SK-N-SH (cell line): Measurements from ENCODE around the gene ANGPTL8. TPM values are rescaled to one million over a fixed set of nuclear protein-coding genes. Genes with fewer than 3 reads are reported as not detected.

Experiments used
- CTCF ChIA-PET: fragments of 300-600, 350-600 bp; formaldehyde crosslinking; extraction: SDS; loops from one replicate; lab custom pipeline; 2021; lab: Yijun Ruan, JAX
- POLR2A ChIA-PET: fragments of 350-600 bp; sonication (Branson Sonifier 250); formaldehyde crosslinking; extraction: SDS; loops from one replicate; lab custom pipeline; 2020; ENCODE audit warnings: antibody characterized with exemption, inconsistent platforms; lab: Yijun Ruan, JAX
- DNase-seq: peaks from one replicate; pipeline ENCODE4 v3.0.0; 2012
- H2AFZ ChIP-seq: fragments of 200-600 bp; sonication (generic); 2 replicates; pipeline ENCODE4 v1.8.1; 2016; ENCODE audit warnings: antibody characterized with exemption, mild to moderate bottlenecking, low read depth
- H3F3A ChIP-seq: fragments of 200-600 bp; sonication (generic); replicated peaks from 2 replicates; pipeline ENCODE3; 2016; ENCODE audit warnings: antibody characterized with exemption, mild to moderate bottlenecking; ENCODE audit not compliant: insufficient read depth
- H3K27ac ChIP-seq, 2 experiments: fragments of 200-500 bp in 1 of 2; fragments of 200-600 bp in 1 of 2; sonication (Bioruptor generic) in 1 of 2; sonication (generic), shearing (Covaris generic) in 1 of 2; 2 replicates each; pipeline versions ENCODE4 v1.5.1 to v1.6.1; 2014 to 2016; ENCODE audit warnings: low read depth in 2 of 2, inconsistent platforms in 1 of 2, low read length in 1 of 2, mild to moderate bottlenecking in 1 of 2, mixed read lengths in 1 of 2
- H3K27me3 ChIP-seq: fragments of 200-600 bp; sonication (generic), shearing (Covaris generic); 2 replicates; pipeline ENCODE4 v1.6.1; 2016; ENCODE audit warnings: mixed run types; ENCODE audit not compliant: insufficient read depth
- H3K36me3 ChIP-seq, 2 experiments: fragments of 200-500 bp in 1 of 2; fragments of 200-600 bp in 1 of 2; sonication (Bioruptor generic) in 1 of 2; sonication (generic) in 1 of 2; replicated peaks in 1 of 2; 2 replicates each; pipeline versions ENCODE3 to v1.5.1; 2014 to 2016; ENCODE audit warnings: low read length in 1 of 2, mild to moderate bottlenecking in 1 of 2; ENCODE audit not compliant: insufficient read depth in 2 of 2, control insufficient read depth in 1 of 2
- H3K4me1 ChIP-seq, 2 experiments: fragments of 200-500 bp in 1 of 2; fragments of 200-600 bp in 1 of 2; sonication (Bioruptor generic) in 1 of 2; sonication (generic), shearing (Covaris generic) in 1 of 2; 2 replicates each; pipeline versions ENCODE4 v1.5.1 to v1.6.1; 2014 to 2016; ENCODE audit warnings: low read depth in 1 of 2, low read length in 1 of 2, mixed run types in 1 of 2; ENCODE audit not compliant: insufficient read depth in 2 of 2, control insufficient read depth in 1 of 2
- H3K4me2 ChIP-seq: fragments of 200-600 bp; sonication (generic), shearing (Covaris generic); 2 replicates; pipeline ENCODE4 v1.6.1; 2017; ENCODE audit warnings: mixed run types
- H3K4me3 ChIP-seq, 2 experiments: fragments of 200-500 bp in 1 of 2; fragments of 200-600 bp in 1 of 2; sonication (Bioruptor generic) in 1 of 2; sonication (generic), shearing (Covaris generic) in 1 of 2; 2 replicates each; pipeline versions ENCODE4 v1.5.1 to v1.8.1; 2014 to 2016; ENCODE audit warnings: low read depth in 2 of 2, inconsistent platforms in 1 of 2, low read length in 1 of 2, mild to moderate bottlenecking in 1 of 2, mixed read lengths in 1 of 2, moderate library complexity in 1 of 2
- H3K79me2 ChIP-seq: fragments of 200-600 bp; sonication (generic); 2 replicates; pipeline ENCODE4 v1.8.1; 2017; ENCODE audit warnings: mild to moderate bottlenecking; ENCODE audit not compliant: insufficient read depth
- H3K9ac ChIP-seq: fragments of 200-600 bp; sonication (generic); 2 replicates; pipeline ENCODE4 v1.6.1; 2017; ENCODE audit warnings: mixed run types
- H3K9me2 ChIP-seq: fragments of 200-600 bp; sonication (generic); 2 replicates; pipeline ENCODE4 v1.6.1; 2017; ENCODE audit warnings: mixed run types
- H3K9me3 ChIP-seq: fragments of 200-600 bp; sonication (generic); 2 replicates; pipeline ENCODE4 v1.6.1; 2017; ENCODE audit warnings: mixed run types, mild to moderate bottlenecking, moderate library complexity
- H4K20me1 ChIP-seq: fragments of 200-600 bp; sonication (generic); 2 replicates; pipeline ENCODE4 v1.6.1; 2017; ENCODE audit warnings: mild to moderate bottlenecking, mixed run types; ENCODE audit not compliant: insufficient read depth
- ELF1 ChIP-seq: IDR thresholded peaks from 2 replicates; pipeline ENCODE4 v1.4.0; 2012
- FOSL2 ChIP-seq: IDR thresholded peaks from 2 replicates; pipeline ENCODE4 v1.4.0; 2012; ENCODE audit warnings: low read depth, mild to moderate bottlenecking, moderate library complexity, borderline replicate concordance
- FOXJ3 ChIP-seq: sonication (generic); formaldehyde crosslinking; IDR thresholded peaks from 2 replicates; pipeline ENCODE4 v1.5.1; 2020; ENCODE audit warnings: mild to moderate bottlenecking, missing genetic modification reagents
- GABPA ChIP-seq: IDR thresholded peaks from 2 replicates; pipeline ENCODE4 v1.4.0; 2012; ENCODE audit warnings: low read depth, mild to moderate bottlenecking
- JUND ChIP-seq: IDR thresholded peaks from 2 replicates; pipeline ENCODE4 v1.4.0; 2012
- MXI1 ChIP-seq: IDR thresholded peaks from 2 replicates; pipeline ENCODE4 v1.6.1; 2012; ENCODE audit warnings: mild to moderate bottlenecking, low read depth, low read length, improper control_type of control experiment
- NFIC ChIP-seq: IDR thresholded peaks from 2 replicates; pipeline ENCODE4 v1.4.0; 2012; ENCODE audit warnings: borderline replicate concordance
- POLR2AphosphoS5 ChIP-seq: IDR thresholded peaks from 2 replicates; pipeline ENCODE4 v1.6.1; 2012; ENCODE audit warnings: low read depth, low read length
- RXRA ChIP-seq: IDR thresholded peaks from 2 replicates; pipeline ENCODE4 v1.4.0; 2012; ENCODE audit warnings: low read depth, mild to moderate bottlenecking, borderline replicate concordance
- SIN3A ChIP-seq: IDR thresholded peaks from 2 replicates; pipeline ENCODE4 v1.6.1; 2012; ENCODE audit warnings: low read depth, mild to moderate bottlenecking, low read length, moderate library complexity, borderline replicate concordance
- TEAD4 ChIP-seq: IDR thresholded peaks from 2 replicates; pipeline ENCODE4 v1.4.0; 2012; ENCODE audit warnings: mild to moderate bottlenecking, borderline replicate concordance; ENCODE audit not compliant: insufficient read depth
- YY1 ChIP-seq: IDR thresholded peaks from 2 replicates; pipeline ENCODE4 v1.4.0; 2012; ENCODE audit warnings: low read depth, mild to moderate bottlenecking
- WGBS: methylation state at CpG from one replicate; pipeline ENCODE4 v1.1.6; 2017; ENCODE audit warnings: low lambda C conversion rate; 5-methylcytosine and 5-hydroxymethylcytosine counted together
- polyA plus RNA-seq, 3 experiments: library from polyadenylated mRNA; depleted of rRNA; stranded (reverse); fragments of >200 nt; gene quantifications; 2 replicates each; pipeline ENCODE4 v1.2.3, GENCODE V29; 2012
- TF ChIP-seq, protein P1 (sequence below): IDR thresholded peaks from 2 replicates; pipeline ENCODE4 v1.6.1; 2012; ENCODE audit warnings: mild to moderate bottlenecking, low read depth, low read length, moderate library complexity
- TF ChIP-seq, protein P2 (sequence below): fragments of 150-350 bp; IDR thresholded peaks from 2 replicates; pipeline ENCODE4 v1.6.1; 2016; ENCODE audit warnings: mild to moderate bottlenecking, low read depth, low read length
- TF ChIP-seq, protein P3 (sequence below): IDR thresholded peaks from 2 replicates; pipeline ENCODE4 v1.4.0; 2012; ENCODE audit warnings: low read depth
- TF ChIP-seq, protein P4 (sequence below): fragments of 200-600 bp; sonication (generic); IDR thresholded peaks from 2 replicates; pipeline ENCODE4 v1.6.1; 2017; ENCODE audit warnings: antibody characterized with exemption, mild to moderate bottlenecking, moderate library complexity

ANGPTL8 gene
- polyA plus RNA-seq, 1 of the 3 experiments (the other 2 are of a cell fraction) = 0.21 TPM

DNA sequence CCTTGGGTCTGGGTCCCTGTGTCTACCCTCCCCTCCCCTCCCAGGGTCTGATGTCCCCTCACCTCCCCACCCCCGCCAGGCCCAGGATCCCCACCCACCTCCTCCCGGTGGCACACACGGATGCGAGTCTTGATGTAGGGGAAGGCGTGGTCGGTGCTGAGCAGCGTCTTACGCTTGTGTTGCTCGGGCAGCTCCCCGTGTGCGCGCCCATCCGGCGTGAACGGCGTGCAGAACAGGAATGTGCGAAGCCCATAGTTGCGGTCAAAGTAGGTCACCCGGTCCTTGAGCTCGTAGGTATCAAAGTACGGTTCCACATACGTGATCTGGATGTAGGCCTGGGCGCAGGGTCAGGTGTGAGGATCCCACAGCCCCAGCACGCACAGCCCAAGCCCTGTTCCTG lies 37.6 kb upstream of the ANGPTL8 start:
- Histone ChIP-seq H3K36me3 (no peaks in the 10 kb centered on the region), H3K27ac (no peak overlapping the region), H3K4me3 (no peak overlapping the region), H4K20me1 (no peaks in the 10 kb centered on the region), H3F3A (peaks cover 21% of the 10 kb centered on the region), H2AFZ (no peak overlapping the region), H3K4me2 (no peak overlapping the region), H3K9ac (no peak overlapping the region), H3K9me3 (no peaks in the 10 kb centered on the region), H3K9me2 (no peaks in the 10 kb centered on the region), H3K27me3 (no peaks in the 10 kb centered on the region), H3K4me1 (peaks cover 4 to 12% of the 10 kb centered on the region in 2 experiments; a peak in 3 of 4 replicates), H3K79me2 (peaks cover 6% of the 10 kb centered on the region)
- TF ChIP-seq GABPA (no peak), JUND (no peak), TEAD4 (no peak), RXRA (no peak), SIN3A (no peak), NFIC (no peak), MXI1 (no peak)
- TF ChIP-seq, protein P1, sequence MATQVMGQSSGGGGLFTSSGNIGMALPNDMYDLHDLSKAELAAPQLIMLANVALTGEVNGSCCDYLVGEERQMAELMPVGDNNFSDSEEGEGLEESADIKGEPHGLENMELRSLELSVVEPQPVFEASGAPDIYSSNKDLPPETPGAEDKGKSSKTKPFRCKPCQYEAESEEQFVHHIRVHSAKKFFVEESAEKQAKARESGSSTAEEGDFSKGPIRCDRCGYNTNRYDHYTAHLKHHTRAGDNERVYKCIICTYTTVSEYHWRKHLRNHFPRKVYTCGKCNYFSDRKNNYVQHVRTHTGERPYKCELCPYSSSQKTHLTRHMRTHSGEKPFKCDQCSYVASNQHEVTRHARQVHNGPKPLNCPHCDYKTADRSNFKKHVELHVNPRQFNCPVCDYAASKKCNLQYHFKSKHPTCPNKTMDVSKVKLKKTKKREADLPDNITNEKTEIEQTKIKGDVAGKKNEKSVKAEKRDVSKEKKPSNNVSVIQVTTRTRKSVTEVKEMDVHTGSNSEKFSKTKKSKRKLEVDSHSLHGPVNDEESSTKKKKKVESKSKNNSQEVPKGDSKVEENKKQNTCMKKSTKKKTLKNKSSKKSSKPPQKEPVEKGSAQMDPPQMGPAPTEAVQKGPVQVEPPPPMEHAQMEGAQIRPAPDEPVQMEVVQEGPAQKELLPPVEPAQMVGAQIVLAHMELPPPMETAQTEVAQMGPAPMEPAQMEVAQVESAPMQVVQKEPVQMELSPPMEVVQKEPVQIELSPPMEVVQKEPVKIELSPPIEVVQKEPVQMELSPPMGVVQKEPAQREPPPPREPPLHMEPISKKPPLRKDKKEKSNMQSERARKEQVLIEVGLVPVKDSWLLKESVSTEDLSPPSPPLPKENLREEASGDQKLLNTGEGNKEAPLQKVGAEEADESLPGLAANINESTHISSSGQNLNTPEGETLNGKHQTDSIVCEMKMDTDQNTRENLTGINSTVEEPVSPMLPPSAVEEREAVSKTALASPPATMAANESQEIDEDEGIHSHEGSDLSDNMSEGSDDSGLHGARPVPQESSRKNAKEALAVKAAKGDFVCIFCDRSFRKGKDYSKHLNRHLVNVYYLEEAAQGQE = no peak
- ChIA-PET POLR2A (no interaction called here), CTCF (interaction anchor here (6.6 kb wide), 1 partner anchor 65 kb away, joined by 64 read pairs; no protein-coding TSS in a partner anchor)
- no peak for DNase-seq
- 97% methylated on average over 23 of the region's 24 CpGs for WGBS

DNA sequence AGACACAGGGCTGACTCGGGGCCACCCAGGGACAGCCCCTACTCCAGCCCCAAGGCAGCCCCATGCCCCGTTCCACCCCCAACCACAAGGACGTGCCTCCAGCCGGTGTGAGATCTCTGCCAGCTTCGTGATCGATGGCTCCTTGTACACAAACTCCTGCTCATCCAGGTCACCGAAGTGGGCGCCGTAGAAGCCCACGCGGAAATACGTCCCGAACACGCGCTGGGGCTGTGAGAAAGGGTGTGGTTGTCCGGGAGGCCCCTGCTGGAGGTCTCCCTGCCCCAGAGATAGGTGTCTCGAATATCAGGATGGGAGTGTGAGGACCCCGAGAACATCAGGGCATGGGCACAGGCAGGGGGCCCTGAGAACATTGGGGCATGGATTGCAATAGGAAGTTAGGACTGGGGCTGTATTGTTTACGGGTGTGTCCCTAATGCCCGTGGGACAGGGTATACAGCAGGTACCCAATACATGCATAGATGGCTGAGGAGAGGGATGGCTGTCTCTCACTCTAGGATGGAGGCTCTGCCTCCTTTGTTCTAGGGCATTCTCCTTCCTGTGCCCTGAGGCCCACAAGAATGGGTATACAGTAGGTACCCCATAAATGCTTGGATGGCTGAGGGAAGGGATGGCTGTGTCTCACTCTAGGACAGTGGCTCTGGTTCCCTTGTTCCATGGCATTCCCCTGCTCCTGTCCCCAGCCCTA lies 36.8 kb upstream of the ANGPTL8 start:
- H3K36me3 ChIP-seq = no peaks in the 10 kb centered on the region
- no peaks in the 10 kb centered on the region for H3K9me3 ChIP-seq
- H3K9ac ChIP-seq = no peak overlapping the region
- no peak for DNase-seq
- 90% methylated on average over 19 of the region's 20 CpGs for WGBS
- no peaks in the 10 kb centered on the region for H3K9me2 ChIP-seq
- H3K4me1 ChIP-seq = peaks cover 4 to 12% of the 10 kb centered on the region in 2 experiments; a peak in 3 of 4 replicates
- H3K4me3 ChIP-seq = no peak overlapping the region
- H2AFZ ChIP-seq = no peak overlapping the region
- H3K79me2 ChIP-seq = no peaks in the 10 kb centered on the region
- peak overlapping the region; percentile 45; the same call in 1 of the 2 replicates for H3K4me2 ChIP-seq
- ChIA-PET CTCF (interaction anchor here (1.0 to 6.6 kb wide), 9 partner anchors 31 to 109 kb away, joined by 4 to 64 read pairs (median 4); no protein-coding TSS in a partner anchor), POLR2A (no interaction called here)
- peaks cover 21% of the 10 kb centered on the region for H3F3A ChIP-seq
- peak overlapping the region; percentile 56 to 79; a peak in 3 of 4 replicates for H3K27ac ChIP-seq
- no peaks in the 10 kb centered on the region for H3K27me3 ChIP-seq
- no peaks in the 10 kb centered on the region for H4K20me1 ChIP-seq
- TF ChIP-seq ELF1 (no peak), FOSL2 (no peak), FOXJ3 (no peak), POLR2AphosphoS5 (no peak), JUND (no peak), GABPA (no peak), YY1 (no peak)
- TF ChIP-seq, protein P1 = no peak
- TF ChIP-seq, protein P2, sequence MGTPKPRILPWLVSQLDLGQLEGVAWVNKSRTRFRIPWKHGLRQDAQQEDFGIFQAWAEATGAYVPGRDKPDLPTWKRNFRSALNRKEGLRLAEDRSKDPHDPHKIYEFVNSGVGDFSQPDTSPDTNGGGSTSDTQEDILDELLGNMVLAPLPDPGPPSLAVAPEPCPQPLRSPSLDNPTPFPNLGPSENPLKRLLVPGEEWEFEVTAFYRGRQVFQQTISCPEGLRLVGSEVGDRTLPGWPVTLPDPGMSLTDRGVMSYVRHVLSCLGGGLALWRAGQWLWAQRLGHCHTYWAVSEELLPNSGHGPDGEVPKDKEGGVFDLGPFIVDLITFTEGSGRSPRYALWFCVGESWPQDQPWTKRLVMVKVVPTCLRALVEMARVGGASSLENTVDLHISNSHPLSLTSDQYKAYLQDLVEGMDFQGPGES = no peak
- TF ChIP-seq, protein P3, sequence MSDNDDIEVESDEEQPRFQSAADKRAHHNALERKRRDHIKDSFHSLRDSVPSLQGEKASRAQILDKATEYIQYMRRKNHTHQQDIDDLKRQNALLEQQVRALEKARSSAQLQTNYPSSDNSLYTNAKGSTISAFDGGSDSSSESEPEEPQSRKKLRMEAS = no peak
- TF ChIP-seq, protein P4, sequence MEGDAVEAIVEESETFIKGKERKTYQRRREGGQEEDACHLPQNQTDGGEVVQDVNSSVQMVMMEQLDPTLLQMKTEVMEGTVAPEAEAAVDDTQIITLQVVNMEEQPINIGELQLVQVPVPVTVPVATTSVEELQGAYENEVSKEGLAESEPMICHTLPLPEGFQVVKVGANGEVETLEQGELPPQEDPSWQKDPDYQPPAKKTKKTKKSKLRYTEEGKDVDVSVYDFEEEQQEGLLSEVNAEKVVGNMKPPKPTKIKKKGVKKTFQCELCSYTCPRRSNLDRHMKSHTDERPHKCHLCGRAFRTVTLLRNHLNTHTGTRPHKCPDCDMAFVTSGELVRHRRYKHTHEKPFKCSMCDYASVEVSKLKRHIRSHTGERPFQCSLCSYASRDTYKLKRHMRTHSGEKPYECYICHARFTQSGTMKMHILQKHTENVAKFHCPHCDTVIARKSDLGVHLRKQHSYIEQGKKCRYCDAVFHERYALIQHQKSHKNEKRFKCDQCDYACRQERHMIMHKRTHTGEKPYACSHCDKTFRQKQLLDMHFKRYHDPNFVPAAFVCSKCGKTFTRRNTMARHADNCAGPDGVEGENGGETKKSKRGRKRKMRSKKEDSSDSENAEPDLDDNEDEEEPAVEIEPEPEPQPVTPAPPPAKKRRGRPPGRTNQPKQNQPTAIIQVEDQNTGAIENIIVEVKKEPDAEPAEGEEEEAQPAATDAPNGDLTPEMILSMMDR = no peak
